Glutamatergic neuron (in vitro differentiated cells): ENCODE data around the gene MED17. TPM values are rescaled to one million over a fixed set of nuclear protein-coding genes. Genes with fewer than 3 reads are reported as not detected.

Source experiments
- DNase-seq: peaks from one replicate; pipeline ENCODE4 v3.0.0; 2022
- H3K27ac Mint-ChIP-seq: one replicate; pipeline ENCODE4 v1.8.0; 2020; ENCODE audit warnings: mild to moderate bottlenecking, mixed read lengths, inconsistent platforms; ENCODE audit not compliant: unreplicated experiment
- H3K27me3 Mint-ChIP-seq: one replicate; pipeline ENCODE4 v1.8.0; 2020; ENCODE audit warnings: mild to moderate bottlenecking, moderate library complexity, mixed read lengths, inconsistent platforms; ENCODE audit not compliant: unreplicated experiment
- H3K36me3 Mint-ChIP-seq: one replicate; pipeline ENCODE4 v1.8.0; 2020; ENCODE audit warnings: mild to moderate bottlenecking, mixed read lengths, inconsistent platforms; ENCODE audit not compliant: unreplicated experiment
- H3K4me1 Mint-ChIP-seq: one replicate; pipeline ENCODE4 v1.8.0; 2020; ENCODE audit warnings: mild to moderate bottlenecking, low read depth, mixed read lengths, inconsistent platforms; ENCODE audit not compliant: unreplicated experiment
- H3K4me3 Mint-ChIP-seq: one replicate; pipeline ENCODE4 v1.8.0; 2020; ENCODE audit warnings: mild to moderate bottlenecking, mixed read lengths, inconsistent platforms; ENCODE audit not compliant: unreplicated experiment
- H3K9me3 Mint-ChIP-seq: one replicate; pipeline ENCODE4 v1.8.0; 2020; ENCODE audit warnings: mild to moderate bottlenecking, moderate library complexity, mixed read lengths, inconsistent platforms; ENCODE audit not compliant: unreplicated experiment
- total RNA-seq: library from RNA; stranded (reverse); fragmentation: NEBNext Ultra II Directional; extraction: Animal tissue kit (Norgen Biotek cat#: 25700); gene quantifications from one replicate; pipeline ENCODE4 v1.2.1, GENCODE V29; 2021; ENCODE audit not compliant: unreplicated experiment
- TF ChIP-seq, protein P1 (sequence below): fragments of 200-600 bp; sonication (generic); IDR thresholded peaks from one replicate; pipeline ENCODE4 v1.5.0; 2021; ENCODE audit not compliant: partially characterized antibody, unreplicated experiment

The MED17 gene
- total RNA-seq, 1 donor from 2014 or later, result 73.0 TPM

DNA sequence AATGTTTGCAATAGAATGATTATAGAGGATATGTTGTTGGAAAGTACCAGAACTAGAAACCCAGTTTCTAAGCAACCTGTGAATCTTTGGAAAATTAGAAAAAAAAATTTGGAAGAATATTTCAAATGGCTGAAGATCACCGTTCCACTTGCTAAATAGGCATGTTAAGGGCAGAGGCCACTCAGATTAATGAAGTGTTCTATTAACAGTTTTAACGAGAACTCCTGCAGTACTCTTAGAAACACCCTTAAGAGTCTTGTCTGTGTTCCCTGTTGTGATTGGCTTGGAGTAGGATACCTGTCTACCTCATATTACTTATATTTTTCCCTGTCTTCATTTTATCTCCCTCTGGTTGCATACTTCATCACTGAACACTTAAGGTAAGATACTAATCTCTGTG is 38.0 kb upstream of the MED17 start:
- Mint-ChIP-seq H3K27ac (no peak overlapping the region), H3K9me3 (peaks cover 7% of the 10 kb centered on the region), H3K4me3 (no peak overlapping the region), H3K4me1 (peaks cover 4% of the 10 kb centered on the region), H3K36me3 (no peaks in the 10 kb centered on the region), H3K27me3 (peaks cover 3% of the 10 kb centered on the region)
- DNase-seq, result no peak
- TF ChIP-seq, protein P1, sequence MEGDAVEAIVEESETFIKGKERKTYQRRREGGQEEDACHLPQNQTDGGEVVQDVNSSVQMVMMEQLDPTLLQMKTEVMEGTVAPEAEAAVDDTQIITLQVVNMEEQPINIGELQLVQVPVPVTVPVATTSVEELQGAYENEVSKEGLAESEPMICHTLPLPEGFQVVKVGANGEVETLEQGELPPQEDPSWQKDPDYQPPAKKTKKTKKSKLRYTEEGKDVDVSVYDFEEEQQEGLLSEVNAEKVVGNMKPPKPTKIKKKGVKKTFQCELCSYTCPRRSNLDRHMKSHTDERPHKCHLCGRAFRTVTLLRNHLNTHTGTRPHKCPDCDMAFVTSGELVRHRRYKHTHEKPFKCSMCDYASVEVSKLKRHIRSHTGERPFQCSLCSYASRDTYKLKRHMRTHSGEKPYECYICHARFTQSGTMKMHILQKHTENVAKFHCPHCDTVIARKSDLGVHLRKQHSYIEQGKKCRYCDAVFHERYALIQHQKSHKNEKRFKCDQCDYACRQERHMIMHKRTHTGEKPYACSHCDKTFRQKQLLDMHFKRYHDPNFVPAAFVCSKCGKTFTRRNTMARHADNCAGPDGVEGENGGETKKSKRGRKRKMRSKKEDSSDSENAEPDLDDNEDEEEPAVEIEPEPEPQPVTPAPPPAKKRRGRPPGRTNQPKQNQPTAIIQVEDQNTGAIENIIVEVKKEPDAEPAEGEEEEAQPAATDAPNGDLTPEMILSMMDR, result no peak

DNA sequence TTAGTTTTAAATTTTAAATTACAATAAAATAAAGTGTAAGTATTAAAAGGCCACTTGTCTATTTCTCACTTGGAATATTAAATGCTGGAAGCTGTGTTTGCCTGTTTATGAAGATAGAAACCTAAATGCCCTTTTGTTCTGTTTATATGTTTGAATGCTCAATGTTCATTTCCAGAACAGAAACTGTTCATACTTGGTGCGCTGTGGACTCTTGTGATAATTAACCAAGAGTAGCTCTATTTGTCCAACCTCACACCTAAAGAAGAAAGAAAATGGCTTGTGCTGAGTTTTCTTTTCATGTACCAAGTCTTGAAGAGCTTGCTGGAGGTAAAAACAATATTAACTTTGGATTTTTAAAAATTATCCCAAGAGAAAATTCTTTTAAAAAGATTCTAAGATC is 37.0 kb upstream of the MED17 start:
- peaks cover 4% of the 10 kb centered on the region for H3K4me1 Mint-ChIP-seq
- TF ChIP-seq, protein P1, result no peak
- H3K4me3 Mint-ChIP-seq, result no peak overlapping the region
- H3K36me3 Mint-ChIP-seq, result no peaks in the 10 kb centered on the region
- no peak overlapping the region for H3K27ac Mint-ChIP-seq
- DNase-seq, result no peak
- no peaks in the 10 kb centered on the region for H3K9me3 Mint-ChIP-seq
- H3K27me3 Mint-ChIP-seq, result no peaks in the 10 kb centered on the region

DNA sequence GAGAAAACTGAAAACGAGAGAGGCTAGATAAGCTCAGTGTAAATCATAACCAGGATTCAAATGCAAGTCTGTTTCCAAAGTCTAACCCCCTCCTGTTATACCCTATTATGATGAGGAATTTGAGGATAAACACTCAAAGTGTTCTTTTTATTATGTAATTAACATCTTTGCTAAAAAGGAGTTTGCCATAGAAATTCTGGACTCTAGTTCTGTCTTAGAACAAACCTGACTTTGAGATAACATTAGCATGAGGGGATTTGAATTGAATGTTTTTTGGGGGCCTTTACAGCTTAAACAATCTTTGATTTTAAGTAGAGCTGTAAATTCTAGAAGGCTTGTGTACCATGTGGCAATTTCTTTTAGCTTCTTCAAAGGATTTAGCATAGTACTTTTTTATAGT is 33.1 kb upstream of the MED17 start:
- TF ChIP-seq, protein P1, result no peak
- H3K27me3 Mint-ChIP-seq, result peaks cover 2% of the 10 kb centered on the region
- H3K36me3 Mint-ChIP-seq, result no peaks in the 10 kb centered on the region
- no peak overlapping the region for H3K27ac Mint-ChIP-seq
- no peaks in the 10 kb centered on the region for H3K9me3 Mint-ChIP-seq
- no peaks in the 10 kb centered on the region for H3K4me1 Mint-ChIP-seq
- no peak overlapping the region for H3K4me3 Mint-ChIP-seq
- DNase-seq, result no peak

DNA sequence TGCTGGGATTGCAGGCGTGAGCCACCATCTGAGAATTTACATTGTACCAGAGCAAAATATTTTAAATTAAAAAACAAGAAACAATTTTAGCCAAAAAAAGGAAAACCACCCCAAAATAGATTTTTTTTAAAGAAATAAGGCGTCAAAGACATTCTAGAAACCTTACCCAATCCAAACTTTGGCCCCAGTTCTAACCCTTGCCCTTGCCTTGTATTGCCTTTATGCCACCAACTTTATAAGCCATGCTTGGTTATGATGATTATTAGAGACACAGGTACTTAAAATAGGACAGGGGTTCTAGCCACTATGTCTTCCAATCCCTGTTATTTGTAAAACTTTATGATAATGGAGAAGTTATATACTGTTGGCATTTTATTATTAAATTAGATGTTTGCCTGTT is 30.8 kb upstream of the MED17 start:
- no peak for DNase-seq
- TF ChIP-seq, protein P1, result no peak
- Mint-ChIP-seq H3K27me3 (peaks cover 2% of the 10 kb centered on the region), H3K36me3 (no peaks in the 10 kb centered on the region), H3K9me3 (no peaks in the 10 kb centered on the region), H3K4me3 (no peak overlapping the region), H3K27ac (no peak overlapping the region), H3K4me1 (no peaks in the 10 kb centered on the region)

DNA sequence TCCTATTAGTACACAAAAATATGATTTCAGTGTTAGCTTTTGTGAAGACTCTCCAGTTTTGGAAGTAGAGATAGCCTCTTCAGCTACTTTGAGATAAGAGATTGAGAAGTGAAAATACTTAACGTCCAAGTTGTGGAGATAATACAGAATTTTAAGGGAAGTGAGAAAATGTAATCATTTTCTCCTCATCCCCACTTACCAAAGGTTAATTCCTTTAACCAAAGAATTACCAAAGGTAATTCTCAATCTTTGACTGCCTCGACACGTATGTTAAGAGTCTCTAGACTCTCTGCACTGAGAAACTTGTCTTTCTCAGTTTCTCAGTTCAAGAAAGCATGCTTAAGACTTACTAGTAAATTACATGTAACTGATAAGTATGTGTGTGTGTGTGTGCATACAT is 27.3 kb upstream of the MED17 start:
- H3K4me3 Mint-ChIP-seq, result no peak overlapping the region
- no peak overlapping the region for H3K27ac Mint-ChIP-seq
- no peak for DNase-seq
- no peaks in the 10 kb centered on the region for H3K4me1 Mint-ChIP-seq
- H3K27me3 Mint-ChIP-seq, result peaks cover 2% of the 10 kb centered on the region
- H3K36me3 Mint-ChIP-seq, result no peaks in the 10 kb centered on the region
- TF ChIP-seq, protein P1, result no peak
- H3K9me3 Mint-ChIP-seq, result no peaks in the 10 kb centered on the region
